GM12878 (cell line): Measurements from ENCODE around the gene PPP1CA. TPM values are rescaled to one million over a fixed set of nuclear protein-coding genes. Genes with fewer than 3 reads are reported as not detected.
A peak's percentile ranks its signal among the peaks of the same experiment; 100 is the strongest.

Experiments
- ATAC-seq: fragments of 200-7000 bp; cut with Tn5 transposase; 3 replicates; pipeline ENCODE4 v1.9.1; 2020; ENCODE audit warnings: mild to moderate bottlenecking, moderate library complexity
- BruUV-seq: library from RNA; stranded (reverse); fragments of 400-500 nt; replicated peaks from 2 replicates; lab custom pipeline; 2021; lab: Mats Ljungman, UMichigan
- CTCF ChIA-PET: fragments of 300-600 bp; sonication (Branson Sonifier 250); formaldehyde crosslinking; extraction: SDS; loops from one replicate; lab custom pipeline; 2021; ENCODE audit warnings: inconsistent platforms; lab: Yijun Ruan, JAX
- POLR2A ChIA-PET: fragments of 350-600 bp; formaldehyde crosslinking; extraction: SDS; loops from one replicate; lab custom pipeline; 2021; ENCODE audit warnings: inconsistent platforms; lab: Charles Lee
- RAD21 ChIA-PET: fragments of 300-600 bp; sonication (Branson Sonifier 250); formaldehyde crosslinking; loops from one replicate; lab custom pipeline; 2023; ENCODE audit warnings: antibody characterized with exemption; ENCODE audit not compliant: unreplicated experiment; lab: Charles Lee
- SMC1A ChIA-PET: fragments of 300-600 bp; sonication (Branson Sonifier 250); formaldehyde crosslinking; loops from one replicate; lab custom pipeline; 2023; ENCODE audit not compliant: unreplicated experiment, uncharacterized antibody; lab: Charles Lee
- DNase-seq: peaks from one replicate; pipeline ENCODE4 v3.0.0-alpha.2; 2011; ENCODE audit warnings: low read depth, low spot score
- FAIRE-seq: peaks from 3 replicates; lab custom pipeline; 2011; peaks lifted over from hg19 to GRCh38; lab: Jason Lieb, UNC
- H2AFZ ChIP-seq: 2 replicates; pipeline ENCODE4 v1.6.0; 2011; ENCODE audit warnings: low read depth, low read length, control low read depth; ENCODE audit not compliant: control insufficient read depth
- H3K27ac ChIP-seq: 2 replicates; pipeline ENCODE4 v1.5.1; 2011; ENCODE audit warnings: control low read depth; ENCODE audit not compliant: control insufficient read depth, insufficient read depth
- H3K27me3 ChIP-seq, 2 experiments: replicated peaks in 1 of 2; 2 replicates each; pipeline versions ENCODE4 v1.6.0 to v1.6.1; 2011; ENCODE audit warnings: low read length in 1 of 2; ENCODE audit not compliant: control insufficient read depth in 2 of 2, insufficient read depth in 2 of 2
- H3K36me3 ChIP-seq, 2 experiments: 2 replicates each; pipeline ENCODE4 v1.5.1; 2011; ENCODE audit warnings: low read length in 1 of 2; ENCODE audit not compliant: control insufficient read depth in 2 of 2, insufficient read depth in 2 of 2
- H3K4me1 ChIP-seq: 2 replicates; pipeline ENCODE4 v1.6.1; 2011; ENCODE audit warnings: mild to moderate bottlenecking, low read length, moderate library complexity, mixed read lengths; ENCODE audit not compliant: control insufficient read depth, insufficient read depth
- H3K4me2 ChIP-seq: 2 replicates; pipeline ENCODE4 v1.6.0; 2011; ENCODE audit warnings: control low read depth; ENCODE audit not compliant: control insufficient read depth, insufficient read depth
- H3K4me3 ChIP-seq: fragments of 200-600 bp; sonication (generic); 2 replicates; pipeline ENCODE4 v1.5.1; 2016
- H3K79me2 ChIP-seq: 2 replicates; pipeline ENCODE4 v1.6.0; 2011; ENCODE audit warnings: low read length; ENCODE audit not compliant: control insufficient read depth, insufficient read depth
- H3K9ac ChIP-seq: 2 replicates; pipeline ENCODE4 v1.8.0; 2011; ENCODE audit warnings: low read length, control low read depth, mixed read lengths; ENCODE audit not compliant: control insufficient read depth, insufficient read depth
- H3K9me3 ChIP-seq: replicated peaks from 3 replicates; pipeline ENCODE4 v1.5.1; 2011; ENCODE audit warnings: mild to moderate bottlenecking, low read length; ENCODE audit not compliant: control insufficient read depth, insufficient read depth
- H4K20me1 ChIP-seq: 2 replicates; pipeline ENCODE4 v1.6.0; 2011; ENCODE audit not compliant: control insufficient read depth, insufficient read depth
- BACH1 ChIP-seq: fragments of 450-650 bp; IDR thresholded peaks from 2 replicates; pipeline ENCODE4 v1.6.1; 2017; ENCODE audit warnings: mild to moderate bottlenecking, borderline replicate concordance
- BRCA1 ChIP-seq: IDR thresholded peaks from 2 replicates; pipeline ENCODE4 v1.6.1; 2011; ENCODE audit warnings: low read depth, low read length, improper control_type of control experiment
- JUND ChIP-seq: IDR thresholded peaks from 2 replicates; pipeline ENCODE4 v1.6.1; 2012; ENCODE audit warnings: low read depth, mild to moderate bottlenecking, low read length, improper control_type of control experiment, moderate library complexity
- NFXL1 ChIP-seq: fragments of 450-650 bp; IDR thresholded peaks from 2 replicates; pipeline ENCODE4 v1.6.1; 2017; ENCODE audit warnings: antibody characterized with exemption, mild to moderate bottlenecking, borderline replicate concordance
- RB1 ChIP-seq: fragments of 450-650 bp; formaldehyde crosslinking; IDR thresholded peaks from 2 replicates; pipeline ENCODE4 v1.6.1; 2017; ENCODE audit warnings: mild to moderate bottlenecking, borderline replicate concordance
- SREBF1 ChIP-seq: IDR thresholded peaks from 2 replicates; pipeline ENCODE4 v1.6.1; 2012; ENCODE audit warnings: mild to moderate bottlenecking, low read length
- SREBF2 ChIP-seq: IDR thresholded peaks from 2 replicates; pipeline ENCODE4 v1.6.1; 2012; ENCODE audit warnings: mild to moderate bottlenecking, low read length
- ZNF217 ChIP-seq: fragments of 450-650 bp; IDR thresholded peaks from 2 replicates; pipeline ENCODE4 v1.6.1; 2017; ENCODE audit warnings: antibody characterized with exemption, mild to moderate bottlenecking
- ZSCAN29 ChIP-seq: fragments of 450-650 bp; IDR thresholded peaks from 2 replicates; pipeline ENCODE4 v1.6.1; 2017; ENCODE audit warnings: mild to moderate bottlenecking, moderate library complexity
- WGBS: methylation state at CpG from one replicate; pipeline ENCODE4 v1.1.6; 2016; ENCODE audit warnings: low lambda C conversion rate; ENCODE audit not compliant: insufficient replicate concordance, insufficient coverage; ENCODE audit errors: missing lambda C conversion rate; 5-methylcytosine and 5-hydroxymethylcytosine counted together
- in situ Hi-C: fragments of 300-500 bp; cut with MboI; formaldehyde crosslinking; loops from 9 replicates; pipeline ENCODE4 v1.14.3; 2018; ENCODE audit warnings: mixed read lengths
- intact Hi-C: fragments of 100-400 bp; cut with micrococcal nuclease; formaldehyde crosslinking; loops from one replicate; pipeline ENCODE4 v1.14.2; 2022; ENCODE audit not compliant: unreplicated experiment
- polyA plus RNA-seq, 11 experiments: library from polyadenylated mRNA; depleted of rRNA in 4 of 11; unstranded in 6 of 11; stranded (reverse) in 5 of 11; fragments of >200 nt; fragmentation: Nextera tagmentation in 4 of 11; fragmentation: Illumina TruSeq in 1 of 11; extraction: Ambion mirVana in 4 of 11; extraction: Trizol in 1 of 11; gene quantifications; 1 replicate in 1 of 11; 2 replicates in 10 of 11; pipeline versions ENCODE4 v1.2.1 to v1.2.3, GENCODE V29; 2011 to 2016; ENCODE audit warnings: inconsistent platforms in 2 of 11, missing spikeins in 2 of 11, low read depth in 1 of 11
- total RNA-seq, 4 experiments: library from RNA; depleted of rRNA in 3 of 4; stranded (reverse); fragments of >200 nt in 3 of 4; fragmentation: Illumina TruSeq in 1 of 4; extraction: Trizol in 1 of 4; gene quantifications; 2 replicates each; pipeline versions ENCODE4 v1.2.1 to v1.2.3, GENCODE V29; 2013 to 2021
- TF ChIP-seq, protein P1 (sequence below): IDR thresholded peaks from 2 replicates; pipeline ENCODE4 v1.6.1; 2012; ENCODE audit warnings: low read depth, low read length, improper control_type of control experiment
- TF ChIP-seq, protein P2 (sequence below): IDR thresholded peaks from 2 replicates; pipeline ENCODE4 v1.6.1; 2012; ENCODE audit warnings: improper control_type of control experiment, low read depth, low read length; ENCODE audit not compliant: insufficient replicate concordance
- TF ChIP-seq, protein P3 (sequence below): fragments of 450-650 bp; IDR thresholded peaks from 2 replicates; pipeline ENCODE4 v1.6.1; 2018; ENCODE audit warnings: mild to moderate bottlenecking, low read depth, moderate library complexity; ENCODE audit not compliant: partially characterized antibody

The PPP1CA gene
- total and polyA plus RNA-seq, 10 of the 15 experiments (the other 5 are each of a cell fraction or from before 2014, with no cell fraction given): 26.4 to 458 (median 240) TPM

DNA sequence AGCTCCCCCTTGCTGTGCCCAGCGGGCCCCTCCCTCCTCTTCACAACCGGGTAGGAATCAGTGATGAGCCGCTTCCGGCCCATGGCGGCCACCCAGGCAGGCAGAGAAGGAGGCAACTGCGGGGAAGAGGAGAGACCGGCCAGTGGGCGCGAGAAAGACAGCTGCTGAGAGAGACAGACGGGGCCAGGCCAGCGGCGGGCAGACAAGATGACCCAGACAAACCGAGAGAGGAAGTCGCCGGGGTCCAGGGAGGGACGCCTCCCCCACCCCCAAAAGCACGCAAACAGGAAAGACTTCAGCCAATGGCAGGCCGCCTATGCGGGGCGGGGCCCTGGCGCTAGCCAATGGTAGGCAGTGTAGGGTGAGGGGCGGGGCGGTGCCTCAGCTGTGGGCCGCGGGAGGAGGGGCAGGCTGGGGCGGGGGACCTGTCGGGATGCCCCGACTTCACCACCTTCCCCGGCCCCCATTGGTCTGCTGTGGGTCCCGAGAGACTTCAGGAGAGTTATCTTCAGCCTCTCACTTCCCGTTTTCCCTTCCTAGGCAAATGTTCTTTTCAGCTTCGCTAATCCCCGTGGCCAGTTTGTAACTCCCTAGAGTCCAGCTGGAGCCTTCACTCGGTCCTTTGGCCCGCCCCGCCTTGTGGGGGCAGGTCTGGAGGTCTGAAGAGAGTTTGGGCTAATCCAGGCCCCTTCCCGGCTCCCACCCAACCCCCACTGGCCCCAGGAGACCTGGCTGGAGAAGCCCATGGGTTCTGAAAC lies 48.2 kb downstream of the PPP1CA start, which contains the start of gene POLD4:
POLD4 (minus strand) TSS at position 230 of the 758 bp plus-strand sequence; CDS start at position 83, 147 bp downstream.
- H2AFZ ChIP-seq: peak within 1 kb of the TSS; percentile 14
- ATAC-seq: peak; percentile 85
- peak within 1 kb of the TSS; percentile 95 for H3K4me2 ChIP-seq
- SMC1A ChIA-PET: interaction anchor here (0.7 to 15.8 kb wide), 15 partner anchors 8 to 248 kb away, joined by 3 to 646 read pairs (median 5); partner anchors contain the start of genes CLCF1, PITPNM1 and PPP1CA
- peak within 1 kb of the TSS; percentile 98 for H3K4me3 ChIP-seq
- intact Hi-C loops: loop anchor here (2.0 kb wide), 1 partner anchor 133 kb away; no protein-coding TSS in a partner anchor
- no peaks in the 10 kb centered on the region for H3K9me3 ChIP-seq
- no peaks in the 10 kb centered on the region; a peak in 1 of 4 replicates for H3K27me3 ChIP-seq
- DNase-seq: peak; percentile 95
- RAD21 ChIA-PET: interaction anchor here (0.6 to 10.1 kb wide), 31 partner anchors 9 to 1041 kb away, joined by 3 to 525 read pairs (median 5); partner anchors contain the start of genes AIP, CLCF1, GSTP1 and KDM2A
- CTCF ChIA-PET: interaction anchor here (0.7 to 26.2 kb wide), 20 partner anchors 8 to 259 kb away, joined by 3 to 1301 read pairs (median 4); partner anchors contain the start of genes CLCF1, KDM2A, RAD9A and TBC1D10C
- H3K9ac ChIP-seq: peak within 1 kb of the TSS; percentile 96
- H3K4me1 ChIP-seq: peaks cover 52% of the 10 kb centered on the region
- FAIRE-seq: peak; percentile 96
- H3K79me2 ChIP-seq: peaks cover 19% of the 10 kb centered on the region
- H3K27ac ChIP-seq: peak within 1 kb of the TSS; percentile 99
- BruUV-seq: no TSS peak
- in situ Hi-C loops: loop anchor here (5.0 kb wide), 1 partner anchor 34 kb away; no protein-coding TSS in a partner anchor
- no peaks in the 10 kb centered on the region for H4K20me1 ChIP-seq
- WGBS: under 1% methylated on average over 36 of the region's 37 CpGs
- H3K36me3 ChIP-seq: no peaks in the 10 kb centered on the region
- POLR2A ChIA-PET: interaction anchor here (0.5 to 11.4 kb wide), 31 partner anchors 8 to 1463 kb away, joined by 3 to 183 read pairs (median 5); partner anchors contain the start of genes ANKRD13D, CCDC85B, CLCF1 and GRK2
- TF ChIP-seq NFXL1: no peak
- TF ChIP-seq, protein P1, sequence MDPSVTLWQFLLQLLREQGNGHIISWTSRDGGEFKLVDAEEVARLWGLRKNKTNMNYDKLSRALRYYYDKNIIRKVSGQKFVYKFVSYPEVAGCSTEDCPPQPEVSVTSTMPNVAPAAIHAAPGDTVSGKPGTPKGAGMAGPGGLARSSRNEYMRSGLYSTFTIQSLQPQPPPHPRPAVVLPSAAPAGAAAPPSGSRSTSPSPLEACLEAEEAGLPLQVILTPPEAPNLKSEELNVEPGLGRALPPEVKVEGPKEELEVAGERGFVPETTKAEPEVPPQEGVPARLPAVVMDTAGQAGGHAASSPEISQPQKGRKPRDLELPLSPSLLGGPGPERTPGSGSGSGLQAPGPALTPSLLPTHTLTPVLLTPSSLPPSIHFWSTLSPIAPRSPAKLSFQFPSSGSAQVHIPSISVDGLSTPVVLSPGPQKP: no peak
- TF ChIP-seq, protein P2, sequence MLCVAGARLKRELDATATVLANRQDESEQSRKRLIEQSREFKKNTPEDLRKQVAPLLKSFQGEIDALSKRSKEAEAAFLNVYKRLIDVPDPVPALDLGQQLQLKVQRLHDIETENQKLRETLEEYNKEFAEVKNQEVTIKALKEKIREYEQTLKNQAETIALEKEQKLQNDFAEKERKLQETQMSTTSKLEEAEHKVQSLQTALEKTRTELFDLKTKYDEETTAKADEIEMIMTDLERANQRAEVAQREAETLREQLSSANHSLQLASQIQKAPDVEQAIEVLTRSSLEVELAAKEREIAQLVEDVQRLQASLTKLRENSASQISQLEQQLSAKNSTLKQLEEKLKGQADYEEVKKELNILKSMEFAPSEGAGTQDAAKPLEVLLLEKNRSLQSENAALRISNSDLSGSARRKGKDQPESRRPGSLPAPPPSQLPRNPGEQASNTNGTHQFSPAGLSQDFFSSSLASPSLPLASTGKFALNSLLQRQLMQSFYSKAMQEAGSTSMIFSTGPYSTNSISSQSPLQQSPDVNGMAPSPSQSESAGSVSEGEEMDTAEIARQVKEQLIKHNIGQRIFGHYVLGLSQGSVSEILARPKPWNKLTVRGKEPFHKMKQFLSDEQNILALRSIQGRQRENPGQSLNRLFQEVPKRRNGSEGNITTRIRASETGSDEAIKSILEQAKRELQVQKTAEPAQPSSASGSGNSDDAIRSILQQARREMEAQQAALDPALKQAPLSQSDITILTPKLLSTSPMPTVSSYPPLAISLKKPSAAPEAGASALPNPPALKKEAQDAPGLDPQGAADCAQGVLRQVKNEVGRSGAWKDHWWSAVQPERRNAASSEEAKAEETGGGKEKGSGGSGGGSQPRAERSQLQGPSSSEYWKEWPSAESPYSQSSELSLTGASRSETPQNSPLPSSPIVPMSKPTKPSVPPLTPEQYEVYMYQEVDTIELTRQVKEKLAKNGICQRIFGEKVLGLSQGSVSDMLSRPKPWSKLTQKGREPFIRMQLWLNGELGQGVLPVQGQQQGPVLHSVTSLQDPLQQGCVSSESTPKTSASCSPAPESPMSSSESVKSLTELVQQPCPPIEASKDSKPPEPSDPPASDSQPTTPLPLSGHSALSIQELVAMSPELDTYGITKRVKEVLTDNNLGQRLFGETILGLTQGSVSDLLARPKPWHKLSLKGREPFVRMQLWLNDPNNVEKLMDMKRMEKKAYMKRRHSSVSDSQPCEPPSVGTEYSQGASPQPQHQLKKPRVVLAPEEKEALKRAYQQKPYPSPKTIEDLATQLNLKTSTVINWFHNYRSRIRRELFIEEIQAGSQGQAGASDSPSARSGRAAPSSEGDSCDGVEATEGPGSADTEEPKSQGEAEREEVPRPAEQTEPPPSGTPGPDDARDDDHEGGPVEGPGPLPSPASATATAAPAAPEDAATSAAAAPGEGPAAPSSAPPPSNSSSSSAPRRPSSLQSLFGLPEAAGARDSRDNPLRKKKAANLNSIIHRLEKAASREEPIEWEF: no peak
- TF ChIP-seq BACH1: no peak; the same call in 1 of the 2 replicates
- TF ChIP-seq JUND: no peak
- TF ChIP-seq, protein P3, sequence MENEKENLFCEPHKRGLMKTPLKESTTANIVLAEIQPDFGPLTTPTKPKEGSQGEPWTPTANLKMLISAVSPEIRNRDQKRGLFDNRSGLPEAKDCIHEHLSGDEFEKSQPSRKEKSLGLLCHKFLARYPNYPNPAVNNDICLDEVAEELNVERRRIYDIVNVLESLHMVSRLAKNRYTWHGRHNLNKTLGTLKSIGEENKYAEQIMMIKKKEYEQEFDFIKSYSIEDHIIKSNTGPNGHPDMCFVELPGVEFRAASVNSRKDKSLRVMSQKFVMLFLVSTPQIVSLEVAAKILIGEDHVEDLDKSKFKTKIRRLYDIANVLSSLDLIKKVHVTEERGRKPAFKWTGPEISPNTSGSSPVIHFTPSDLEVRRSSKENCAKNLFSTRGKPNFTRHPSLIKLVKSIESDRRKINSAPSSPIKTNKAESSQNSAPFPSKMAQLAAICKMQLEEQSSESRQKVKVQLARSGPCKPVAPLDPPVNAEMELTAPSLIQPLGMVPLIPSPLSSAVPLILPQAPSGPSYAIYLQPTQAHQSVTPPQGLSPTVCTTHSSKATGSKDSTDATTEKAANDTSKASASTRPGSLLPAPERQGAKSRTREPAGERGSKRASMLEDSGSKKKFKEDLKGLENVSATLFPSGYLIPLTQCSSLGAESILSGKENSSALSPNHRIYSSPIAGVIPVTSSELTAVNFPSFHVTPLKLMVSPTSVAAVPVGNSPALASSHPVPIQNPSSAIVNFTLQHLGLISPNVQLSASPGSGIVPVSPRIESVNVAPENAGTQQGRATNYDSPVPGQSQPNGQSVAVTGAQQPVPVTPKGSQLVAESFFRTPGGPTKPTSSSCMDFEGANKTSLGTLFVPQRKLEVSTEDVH: no peak
- TF ChIP-seq SREBF1: no peak
- TF ChIP-seq ZSCAN29: no peak
- TF ChIP-seq RB1: peak; percentile 70
- TF ChIP-seq SREBF2: no peak
- TF ChIP-seq ZNF217: no peak
- TF ChIP-seq BRCA1: no peak
